HCT116 (cell line): ENCODE data around the gene PITPNC1. TPM values are rescaled to one million over a fixed set of nuclear protein-coding genes. Genes with fewer than 3 reads are reported as not detected.

ENCODE experiments used
- ATAC-seq: fragments of 200-7000 bp; cut with Tn5 transposase; 2 replicates; pipeline ENCODE4 v1.9.1; 2020; ENCODE audit warnings: mild to moderate bottlenecking, moderate library complexity
- BruUV-seq: library from RNA; stranded (reverse); fragments of 400-500 nt; replicated peaks from 2 replicates; lab custom pipeline; 2021; lab: Mats Ljungman, UMichigan
- CTCF ChIA-PET: fragments of 300-600 bp; sonication (Branson Sonifier 250); formaldehyde crosslinking; loops from one replicate; lab custom pipeline; 2021; ENCODE audit warnings: antibody characterized with exemption; lab: Charles Lee
- POLR2A ChIA-PET: fragments of 300-600, 350-600 bp; sonication (Branson Sonifier 250); formaldehyde crosslinking; loops from one replicate; lab custom pipeline; 2021; ENCODE audit warnings: antibody characterized with exemption; lab: Charles Lee
- RAD21 ChIA-PET, 2 experiments: fragments of 300-600 bp; sonication (Branson Sonifier 250); formaldehyde crosslinking; loops; one replicate each; lab custom pipeline; 2023; ENCODE audit warnings: low total read pairs in 2 of 2; ENCODE audit not compliant: uncharacterized antibody in 2 of 2, unreplicated experiment in 2 of 2, low non-redundant PET in 1 of 2; lab: Charles Lee
- DNase-seq: peaks from one replicate; pipeline ENCODE4 v3.0.0-alpha.2; 2010; ENCODE audit warnings: low read depth, low spot score
- H2AFZ ChIP-seq: fragments of 200-600 bp; shearing (Covaris generic), sonication (generic); 2 replicates; pipeline ENCODE4 v1.6.1; 2017; ENCODE audit warnings: low read depth, mixed run types, mixed read lengths, antibody characterized with exemption, low read length; ENCODE audit not compliant: poor library complexity, severe bottlenecking
- H3K27ac ChIP-seq: 2 replicates; pipeline ENCODE4 v1.5.1; 2012; ENCODE audit warnings: low read depth, low read length
- H3K27me3 ChIP-seq: fragments of 200-600 bp; sonication (generic); 2 replicates; pipeline ENCODE4 v1.6.1; 2016; ENCODE audit warnings: mixed run types, low read length, mixed read lengths; ENCODE audit not compliant: insufficient read depth
- H3K36me3 ChIP-seq, 2 experiments: fragments of 200-500 bp in 1 of 2; fragments of 200-600 bp in 1 of 2; sonication (Bioruptor generic) in 1 of 2; sonication (generic) in 1 of 2; 2 replicates each; pipeline versions ENCODE4 v1.5.1 to v1.6.1; 2014 to 2016; ENCODE audit warnings: low read length in 2 of 2, inconsistent platforms in 1 of 2, mixed read lengths in 1 of 2, mixed run types in 1 of 2; ENCODE audit not compliant: insufficient read depth in 2 of 2, control insufficient read depth in 1 of 2
- H3K4me1 ChIP-seq, 2 experiments: fragments of 200-600 bp in 1 of 2; sonication (generic) in 1 of 2; 2 replicates each; pipeline versions ENCODE4 v1.5.1 to v1.6.1; 2012 to 2017; ENCODE audit warnings: low read length in 2 of 2, inconsistent platforms in 1 of 2, mild to moderate bottlenecking in 1 of 2, mixed read lengths in 1 of 2, mixed run types in 1 of 2, moderate library complexity in 1 of 2; ENCODE audit not compliant: insufficient read depth in 2 of 2, control insufficient read depth in 1 of 2
- H3K4me2 ChIP-seq: fragments of 200-600 bp; sonication (generic); 2 replicates; pipeline ENCODE4 v1.6.1; 2017; ENCODE audit warnings: mixed run types, low read length, mixed read lengths
- H3K4me3 ChIP-seq, 2 experiments: fragments of 200-600 bp in 1 of 2; sonication (generic) in 1 of 2; replicated peaks in 1 of 2; 2 replicates each; pipeline ENCODE4 v1.5.1; 2011 to 2016; ENCODE audit warnings: low read length in 2 of 2, control low read depth in 1 of 2, low read depth in 1 of 2, mild to moderate bottlenecking in 1 of 2, mixed read lengths in 1 of 2, mixed run types in 1 of 2
- H3K79me2 ChIP-seq: fragments of 200-600 bp; sonication (generic); 2 replicates; pipeline ENCODE4 v1.6.1; 2017; ENCODE audit warnings: mild to moderate bottlenecking, mixed run types, low read length, moderate library complexity, mixed read lengths; ENCODE audit not compliant: insufficient read depth
- H3K9ac ChIP-seq: fragments of 200-600 bp; sonication (generic); 2 replicates; pipeline ENCODE4 v1.6.1; 2016; ENCODE audit warnings: low read length, mixed read lengths
- H3K9me2 ChIP-seq: fragments of 200-600 bp; sonication (generic), shearing (Covaris generic); 2 replicates; pipeline ENCODE4 v1.6.1; 2017; ENCODE audit warnings: mixed run types, mild to moderate bottlenecking, moderate library complexity; ENCODE audit not compliant: insufficient read depth
- H3K9me3 ChIP-seq, 2 experiments: fragments of 200-500 bp in 1 of 2; fragments of 200-600 bp in 1 of 2; sonication (Bioruptor generic) in 1 of 2; sonication (generic) in 1 of 2; 2 replicates each; pipeline ENCODE4 v1.6.1; 2014 to 2017; ENCODE audit warnings: low read length in 2 of 2, mixed read lengths in 2 of 2, inconsistent platforms in 1 of 2, low read depth in 1 of 2, mild to moderate bottlenecking in 1 of 2, mixed run types in 1 of 2, moderate library complexity in 1 of 2; ENCODE audit not compliant: control insufficient read depth in 1 of 2, insufficient read depth in 1 of 2
- H4K20me1 ChIP-seq: fragments of 200-600 bp; sonication (generic), shearing (Covaris generic); 2 replicates; pipeline ENCODE4 v1.6.1; 2017; ENCODE audit warnings: mixed run types, mild to moderate bottlenecking, moderate library complexity; ENCODE audit not compliant: insufficient read depth
- CBX3 ChIP-seq: IDR thresholded peaks from 2 replicates; pipeline ENCODE4 v1.6.1; 2012; ENCODE audit warnings: low read depth
- CEBPB ChIP-seq: IDR thresholded peaks from 2 replicates; pipeline ENCODE4 v1.6.1; 2012; ENCODE audit warnings: low read depth
- CTCF ChIP-seq, 3 experiments: fragments of 200-600 bp in 1 of 3; sonication (generic) in 1 of 3; IDR thresholded peaks in 2 of 3; conservative IDR thresholded peaks in 1 of 3; 2 replicates each; pipeline ENCODE4 v1.5.1; 2012 to 2017; ENCODE audit warnings: low read depth in 2 of 3, low read length in 2 of 3, antibody characterized with exemption in 1 of 3, borderline replicate concordance in 1 of 3, control low read depth in 1 of 3, mild to moderate bottlenecking in 1 of 3, mixed read lengths in 1 of 3, mixed run types in 1 of 3, moderate library complexity in 1 of 3; ENCODE audit not compliant: insufficient read depth in 1 of 3
- EGR1 ChIP-seq: IDR thresholded peaks from 2 replicates; pipeline ENCODE4 v1.6.1; 2012; ENCODE audit warnings: low read depth
- ELF1 ChIP-seq: IDR thresholded peaks from 2 replicates; pipeline ENCODE4 v1.6.1; 2012; ENCODE audit warnings: low read depth, borderline replicate concordance
- EZH2 ChIP-seq: fragments of 200-600 bp; sonication (generic); IDR thresholded peaks from 2 replicates; pipeline ENCODE4 v1.6.1; 2017; ENCODE audit warnings: antibody characterized with exemption, mixed run types
- EZH2phosphoT487 ChIP-seq: fragments of 200-600 bp; IDR thresholded peaks from 2 replicates; pipeline ENCODE4 v1.6.1; 2018; ENCODE audit warnings: antibody characterized with exemption, borderline replicate concordance
- FOSL1 ChIP-seq: IDR thresholded peaks from 2 replicates; pipeline ENCODE4 v1.6.1; 2012; ENCODE audit warnings: low read depth
- JUND ChIP-seq: IDR thresholded peaks from 2 replicates; pipeline ENCODE4 v1.6.1; 2012
- MAX ChIP-seq: IDR thresholded peaks from 2 replicates; pipeline ENCODE4 v1.6.1; 2012
- POLR2A ChIP-seq: IDR thresholded peaks from 2 replicates; pipeline ENCODE4 v1.7.0; 2011; ENCODE audit warnings: borderline replicate concordance; ENCODE audit not compliant: insufficient read depth, insufficient read length; ENCODE audit errors: extremely low read depth
- POLR2AphosphoS5 ChIP-seq: IDR thresholded peaks from 2 replicates; pipeline ENCODE4 v1.6.1; 2011; ENCODE audit warnings: mild to moderate bottlenecking, low read depth, low read length, moderate library complexity
- RAD21 ChIP-seq: IDR thresholded peaks from 2 replicates; pipeline ENCODE4 v1.6.1; 2012; ENCODE audit warnings: low read depth, mild to moderate bottlenecking
- REST ChIP-seq: IDR thresholded peaks from 2 replicates; pipeline ENCODE4 v1.6.1; 2012; ENCODE audit warnings: low read depth
- SIN3A ChIP-seq: IDR thresholded peaks from 2 replicates; pipeline ENCODE4 v1.6.1; 2012; ENCODE audit warnings: low read depth
- SP1 ChIP-seq: IDR thresholded peaks from 2 replicates; pipeline ENCODE4 v1.6.1; 2012; ENCODE audit warnings: low read depth
- SRF ChIP-seq: IDR thresholded peaks from 2 replicates; pipeline ENCODE4 v1.6.1; 2012; ENCODE audit warnings: low read depth
- YY1 ChIP-seq: IDR thresholded peaks from 2 replicates; pipeline ENCODE4 v1.6.1; 2011; ENCODE audit warnings: low read length, low read depth, moderate library complexity, mild to moderate bottlenecking; ENCODE audit not compliant: insufficient replicate concordance; ENCODE audit errors: extremely low read depth
- ZFX ChIP-seq: fragments of 450-650 bp; IDR thresholded peaks from 2 replicates; pipeline ENCODE4 v1.6.1; 2017
- ZNF274 ChIP-seq: fragments of 200-500 bp; sonication (Bioruptor generic); IDR thresholded peaks from 2 replicates; pipeline ENCODE4 v1.6.1; 2014; ENCODE audit warnings: mild to moderate bottlenecking, low read depth, low read length, inconsistent platforms
- intact Hi-C: fragments of 100-400 bp; cut with micrococcal nuclease; formaldehyde crosslinking; loops from 2 replicates; pipeline ENCODE4 v1.10.0; 2022
- total RNA-seq: library from RNA; stranded (reverse); gene quantifications from one replicate; pipeline ENCODE4 v1.2.1, GENCODE V29; 2021; ENCODE audit not compliant: unreplicated experiment

Gene PITPNC1
- total RNA-seq, 1 experiment from 2014 or later: 41.9 TPM

- BruUV-seq: no TSS peak
- Histone ChIP-seq H2AFZ (no peak overlapping the region), H3K27ac (no peak overlapping the region), H3K4me3 (no peak overlapping the region), H3K36me3 (no peaks in the 10 kb centered on the region), H3K4me2 (no peak overlapping the region), H3K27me3 (no peaks in the 10 kb centered on the region), H3K79me2 (no peaks in the 10 kb centered on the region), H3K9me3 (no peaks in the 10 kb centered on the region), H3K9ac (no peak overlapping the region), H4K20me1 (no peaks in the 10 kb centered on the region), H3K4me1 (no peaks in the 10 kb centered on the region), H3K9me2 (no peaks in the 10 kb centered on the region)
- ATAC-seq: no peak
- ChIA-PET RAD21 (no interaction called here), CTCF (no interaction called here), POLR2A (no interaction called here)
- intact Hi-C loops: no loop called here
- TF ChIP-seq CEBPB: no peak
- no peak for TF ChIP-seq MAX
- no peak for TF ChIP-seq SIN3A
- no peak for TF ChIP-seq YY1
- no peak for TF ChIP-seq ZNF274
- no peak for TF ChIP-seq CTCF (IDR thresholded peaks at IDR 0.05 in 2 of 3, conservative IDR thresholded peaks at IDR 0.05 in 1 of 3; ENCODE audit: borderline replicate concordance in 1 of 3, insufficient read depth in 1 of 3, low read depth in 2 of 3, low read length in 2 of 3)
- no peak for TF ChIP-seq JUND
- TF ChIP-seq SRF: no peak
- no peak for TF ChIP-seq EGR1
- TF ChIP-seq CBX3: no peak
- no peak for TF ChIP-seq REST
- TF ChIP-seq FOSL1: no peak
- no peak for TF ChIP-seq ELF1
- no peak for TF ChIP-seq POLR2A
- no peak for TF ChIP-seq EZH2phosphoT487
- TF ChIP-seq RAD21: no peak
- TF ChIP-seq ZFX: no peak
- no peak for TF ChIP-seq SP1
- TF ChIP-seq EZH2: no peak
- no peak for TF ChIP-seq POLR2AphosphoS5
- DNase-seq: no peak
These were observed 49.1 kb upstream of the PITPNC1 start for GRCh38 chr17:67328026-67328425.
